Naive thymus-derived CD4-positive, alpha-beta T cell (primary cell): ENCODE results near the gene SS18L1. TPM values are rescaled to one million over a fixed set of nuclear protein-coding genes. Genes with fewer than 3 reads are reported as not detected.

Experiments
- ATAC-seq: fragments of 150-1000 bp; cut with Tn5 transposase; 2 replicates; pipeline ENCODE4 v1.10.0; 2021; ENCODE audit warnings: mild to moderate bottlenecking, moderate library complexity
- CTCF ChIA-PET: fragments of 350-600 bp; sonication (Branson Sonifier 250); formaldehyde crosslinking; loops from one replicate; lab custom pipeline; 2021; ENCODE audit warnings: antibody characterized with exemption; lab: Charles Lee
- POLR2A ChIA-PET: fragments of 350-600 bp; sonication (Branson Sonifier 250); formaldehyde crosslinking; loops from one replicate; lab custom pipeline; 2021; ENCODE audit warnings: antibody characterized with exemption, inconsistent platforms; lab: Charles Lee
- DNase-seq, 9 donors: peaks; one replicate each; pipeline versions ENCODE4 v3.0.0 to v3.0.0-alpha.2; 2020 to 2022; ENCODE audit warnings: mixed read lengths in 1 of 9
- H3K27ac ChIP-seq: one replicate; pipeline ENCODE4 v1.7.0; 2013; ENCODE audit warnings: mild to moderate bottlenecking, low read depth, low read length, moderate library complexity
- H3K27me3 ChIP-seq, 2 donors: one replicate each; pipeline ENCODE4 v1.7.0; 2013; ENCODE audit warnings: low read length in 2 of 2, mild to moderate bottlenecking in 2 of 2, moderate library complexity in 2 of 2; ENCODE audit not compliant: control insufficient read depth in 2 of 2, insufficient read depth in 2 of 2
- H3K36me3 ChIP-seq, 3 experiments: 1 replicate in 2 of 3; 2 replicates in 1 of 3; pipeline ENCODE4 v1.7.0; 2013; ENCODE audit warnings: low read length in 3 of 3, mild to moderate bottlenecking in 3 of 3, moderate library complexity in 1 of 3; ENCODE audit not compliant: insufficient read depth in 3 of 3, control insufficient read depth in 2 of 3
- H3K4me1 ChIP-seq, 2 donors: one replicate each; pipeline ENCODE4 v1.7.0; 2013; ENCODE audit warnings: low read length in 2 of 2, mild to moderate bottlenecking in 2 of 2, moderate library complexity in 1 of 2; ENCODE audit not compliant: control insufficient read depth in 2 of 2, insufficient read depth in 2 of 2
- H3K4me3 ChIP-seq: 2 replicates; pipeline ENCODE4 v1.7.0; 2013; ENCODE audit warnings: mild to moderate bottlenecking, low read length
- H3K9me3 ChIP-seq, 3 experiments: 1 replicate in 2 of 3; 2 replicates in 1 of 3; pipeline ENCODE4 v1.7.0; 2013; ENCODE audit warnings: low read length in 3 of 3; ENCODE audit not compliant: control insufficient read depth in 2 of 3
- H3K27ac Mint-ChIP-seq, 9 donors: one replicate each; pipeline ENCODE4 v1.8.0; 2020 to 2022; ENCODE audit warnings: mixed read lengths in 9 of 9, mild to moderate bottlenecking in 8 of 9, moderate library complexity in 5 of 9, inconsistent platforms in 2 of 9
- H3K27me3 Mint-ChIP-seq, 5 donors: one replicate each; pipeline ENCODE4 v1.8.0; 2021 to 2022; ENCODE audit warnings: mixed read lengths in 5 of 5, mild to moderate bottlenecking in 1 of 5
- H3K36me3 Mint-ChIP-seq, 5 donors: one replicate each; pipeline ENCODE4 v1.8.0; 2020 to 2022; ENCODE audit warnings: mixed read lengths in 5 of 5, mild to moderate bottlenecking in 3 of 5, inconsistent platforms in 1 of 5
- H3K4me1 Mint-ChIP-seq, 7 donors: one replicate each; pipeline ENCODE4 v1.8.0; 2020 to 2022; ENCODE audit warnings: mixed read lengths in 7 of 7, mild to moderate bottlenecking in 3 of 7, inconsistent platforms in 1 of 7
- H3K4me3 Mint-ChIP-seq, 10 donors: one replicate each; pipeline ENCODE4 v1.8.0; 2020 to 2022; ENCODE audit warnings: mild to moderate bottlenecking in 10 of 10, mixed read lengths in 10 of 10, moderate library complexity in 6 of 10, inconsistent platforms in 2 of 10
- H3K9me3 Mint-ChIP-seq, 11 donors: one replicate each; pipeline ENCODE4 v1.8.0; 2020 to 2022; ENCODE audit warnings: mixed read lengths in 11 of 11, mild to moderate bottlenecking in 4 of 11, inconsistent platforms in 1 of 11, moderate library complexity in 1 of 11
- intact Hi-C, 2 donors: fragments of 100-400 bp; cut with micrococcal nuclease; formaldehyde crosslinking; loops; one replicate each; pipeline ENCODE4 v1.15.1; 2023
- polyA plus RNA-seq, 2 donors: library from polyadenylated mRNA; unstranded; fragments of 300-500 nt; fragmentation: Illumina TruSeq; gene quantifications; one replicate each; pipeline ENCODE4 v1.2.3, GENCODE V29; 2021
- total RNA-seq, 6 experiments: library from RNA in 5 of 6; stranded (reverse) in 5 of 6; gene quantifications; 1 replicate in 5 of 6; 2 replicates in 1 of 6; pipeline ENCODE4 v1.2.3 and lab custom pipeline; 2021 to 2026

The SS18L1 gene
- total and polyA plus RNA-seq, 7 experiments from 2014 or later, result 0.47 to 26.7 (median 22.4) TPM

- Histone ChIP-seq H3K4me1 (no peaks in the 10 kb centered on the region), H3K27me3 (no peaks in the 10 kb centered on the region), H3K4me3 (no peak overlapping the region), H3K27ac (peak overlapping the region; percentile 9), H3K9me3 (no peaks in the 10 kb centered on the region), H3K36me3 (peaks cover 36 to 98% (median 39%) of the 10 kb centered on the region in 3 experiments)
- no peak for DNase-seq
- CTCF ChIA-PET, result interaction anchor here (0.6 to 0.7 kb wide), 2 partner anchors 105 to 107 kb away, joined by 3 read pairs; no protein-coding TSS in a partner anchor
- H3K4me1 Mint-ChIP-seq, result peaks cover 22 to 56% (median 36%) of the 10 kb centered on the region in 7 donors
- H3K9me3 Mint-ChIP-seq, result peaks cover 0 to 2% (median 0%) of the 10 kb centered on the region in 11 donors
- intact Hi-C loops, result no loop called here
- peak overlapping the region in 3 of 10 donors; percentile 13 to 58 (median 18) for H3K4me3 Mint-ChIP-seq
- H3K36me3 Mint-ChIP-seq, result peaks cover 15 to 58% (median 32%) of the 10 kb centered on the region in 5 donors
- peak overlapping the region in 6 of 9 donors; percentile 40 to 81 (median 61) for H3K27ac Mint-ChIP-seq
- POLR2A ChIA-PET, result interaction anchor here (0.9 to 2.2 kb wide), 4 partner anchors 8 to 120 kb away, joined by 4 to 9 read pairs (median 6); partner anchors contain the start of gene LSM14B
- ATAC-seq, result no peak
- H3K27me3 Mint-ChIP-seq, result no peaks in the 10 kb centered on the region
These were observed 13.6 kb upstream of the SS18L1 start for GRCh38 chr20:62129731-62130531.

DNA sequence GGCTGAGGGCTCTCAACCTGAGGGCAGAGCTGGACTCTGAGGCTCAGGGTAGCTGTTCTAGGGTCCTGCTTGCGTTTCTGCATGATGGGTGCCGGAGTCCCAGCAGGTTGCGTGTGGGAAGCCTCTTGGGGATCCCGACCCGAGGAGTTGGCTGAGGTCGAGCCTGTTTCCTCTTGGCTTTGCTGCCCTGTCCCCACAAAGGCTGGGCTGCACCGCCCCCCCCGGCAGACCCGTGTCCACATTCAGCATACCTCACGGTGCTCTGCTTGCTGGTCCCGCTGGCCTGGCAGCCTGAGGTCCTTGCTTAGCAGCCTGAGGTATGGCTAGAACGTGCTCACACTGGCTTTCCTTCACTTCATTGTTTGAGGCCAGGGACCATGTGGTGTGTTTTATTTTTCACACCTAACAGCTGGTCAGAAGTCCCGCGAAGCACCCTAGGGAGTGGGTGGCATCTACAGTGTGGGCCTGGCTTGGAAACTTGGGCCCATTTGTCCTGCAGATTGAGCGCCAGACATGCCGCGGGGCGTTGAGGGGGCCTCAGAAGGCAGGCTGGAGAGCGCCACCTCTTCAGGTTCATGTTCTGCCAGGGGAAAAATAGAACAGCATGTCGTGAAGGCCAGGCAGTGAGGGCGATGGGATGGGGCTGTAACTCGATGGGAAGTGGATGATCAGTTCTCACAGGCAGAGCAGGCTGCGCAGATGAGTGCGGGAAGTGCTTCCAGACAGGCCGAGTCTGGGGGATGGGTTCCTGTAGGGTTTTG, 11.8 kb upstream of the SS18L1 start:
- intact Hi-C loops, result no loop called here
- Histone ChIP-seq H3K4me1 (no peaks in the 10 kb centered on the region), H3K36me3 (peaks cover 29 to 98% (median 40%) of the 10 kb centered on the region in 3 experiments), H3K27ac (no peak overlapping the region), H3K4me3 (no peak overlapping the region), H3K27me3 (no peaks in the 10 kb centered on the region), H3K9me3 (no peaks in the 10 kb centered on the region)
- POLR2A ChIA-PET, result interaction anchor here (0.9 to 4.9 kb wide), 4 partner anchors 7 to 70 kb away, joined by 3 to 29 read pairs (median 6); no protein-coding TSS in a partner anchor
- Mint-ChIP-seq H3K9me3 (peaks cover 0 to 2% (median 0%) of the 10 kb centered on the region in 11 donors), H3K27ac (peak overlapping the region; percentile 70 to 93 (median 85)), H3K27me3 (no peaks in the 10 kb centered on the region), H3K4me3 (peak overlapping the region in 7 of 10 donors; percentile 43 to 68 (median 59)), H3K4me1 (peaks cover 19 to 50% (median 30%) of the 10 kb centered on the region in 7 donors), H3K36me3 (peaks cover 15 to 55% (median 32%) of the 10 kb centered on the region in 5 donors)
- no peak for DNase-seq
- ATAC-seq, result no peak
- CTCF ChIA-PET, result interaction anchor here (4.9 kb wide), 1 partner anchor 121 kb away, joined by 27 read pairs; no protein-coding TSS in a partner anchor

- Mint-ChIP-seq H3K27me3 (no peaks in the 10 kb centered on the region), H3K36me3 (peaks cover 15 to 55% (median 38%) of the 10 kb centered on the region in 5 donors), H3K4me3 (peak overlapping the region in 9 of 10 donors; percentile 20 to 68 (median 59)), H3K4me1 (peaks cover 24 to 50% (median 33%) of the 10 kb centered on the region in 7 donors), H3K27ac (peak overlapping the region; percentile 70 to 93 (median 85)), H3K9me3 (peaks cover 0 to 2% (median 0%) of the 10 kb centered on the region in 11 donors)
- no peaks in the 10 kb centered on the region for H3K4me1 ChIP-seq
- intact Hi-C loops, result no loop called here
- no peaks in the 10 kb centered on the region for H3K27me3 ChIP-seq
- no peaks in the 10 kb centered on the region for H3K9me3 ChIP-seq
- no peak overlapping the region for H3K4me3 ChIP-seq
- peak overlapping the region; percentile 40 for H3K27ac ChIP-seq
- POLR2A ChIA-PET, result interaction anchor here (0.9 to 4.9 kb wide), 4 partner anchors 7 to 71 kb away, joined by 3 to 29 read pairs (median 3); no protein-coding TSS in a partner anchor
- no peak for ATAC-seq
- CTCF ChIA-PET, result interaction anchor here (1.6 to 4.9 kb wide), 2 partner anchors 10 to 122 kb away, joined by 6 to 27 read pairs; no protein-coding TSS in a partner anchor
- H3K36me3 ChIP-seq, result peaks cover 35 to 96% (median 41%) of the 10 kb centered on the region in 3 experiments
- no peak for DNase-seq
These were observed 11.1 kb upstream of the SS18L1 start for GRCh38 chr20:62132421-62132820.

DNA sequence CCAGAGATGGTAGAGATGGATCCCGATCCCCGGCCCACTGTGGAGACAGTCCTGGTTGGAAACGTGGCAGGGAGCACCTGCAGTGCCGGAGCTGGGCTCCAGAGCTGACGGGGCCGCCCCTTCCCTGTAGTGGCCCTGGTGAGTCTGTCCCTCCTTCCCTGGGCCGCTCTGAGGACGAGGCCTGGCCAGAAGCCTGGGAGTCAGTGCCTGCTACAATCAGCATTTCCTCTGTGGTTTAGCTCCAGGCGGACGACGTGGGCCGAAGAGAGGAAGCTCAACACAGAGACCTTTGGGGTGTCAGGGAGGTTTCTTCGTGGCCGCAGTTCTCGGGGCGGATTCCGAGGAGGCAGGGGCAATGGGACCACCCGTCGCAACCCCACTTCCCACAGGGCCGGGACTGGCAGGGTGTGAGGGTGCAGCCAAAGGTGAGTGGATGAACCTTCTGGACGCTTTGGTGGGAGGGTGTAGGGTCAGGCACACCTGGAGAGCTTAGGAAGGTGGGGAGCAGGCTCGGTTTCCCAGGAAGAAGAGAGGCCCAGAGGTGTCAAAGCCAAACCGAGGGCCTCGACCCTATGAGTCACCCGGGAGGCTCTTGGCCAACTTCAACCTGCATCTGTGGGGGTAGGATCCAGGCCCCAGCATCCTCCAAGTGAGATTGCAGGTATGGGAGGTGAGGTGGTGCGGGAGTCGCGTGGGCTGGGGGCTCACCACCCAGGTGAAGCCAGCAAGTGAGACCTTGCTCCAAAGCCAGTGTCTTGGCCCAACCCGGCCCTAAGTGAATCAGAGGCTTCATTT, 10.3 kb upstream of the SS18L1 start:
- DNase-seq (no peak), ATAC-seq (no peak)
- Histone ChIP-seq H3K36me3 (peaks cover 41 to 96% (median 45%) of the 10 kb centered on the region in 3 experiments), H3K27ac (peak overlapping the region; percentile 40), H3K4me3 (no peak overlapping the region), H3K9me3 (no peaks in the 10 kb centered on the region), H3K27me3 (no peaks in the 10 kb centered on the region), H3K4me1 (no peaks in the 10 kb centered on the region)
- intact Hi-C loops, result no loop called here
- Mint-ChIP-seq H3K36me3 (peaks cover 17 to 54% (median 40%) of the 10 kb centered on the region in 5 donors), H3K27me3 (no peaks in the 10 kb centered on the region), H3K4me3 (peak overlapping the region in 1 of 10 donors; percentile 29), H3K4me1 (peaks cover 29 to 49% (median 34%) of the 10 kb centered on the region in 7 donors), H3K9me3 (peaks cover 0 to 2% (median 0%) of the 10 kb centered on the region in 11 donors), H3K27ac (peak overlapping the region in 4 of 9 donors; percentile 85 to 91 (median 88))
- ChIA-PET CTCF (interaction anchor here (0.9 to 4.9 kb wide), 3 partner anchors 9 to 122 kb away, joined by 4 to 27 read pairs (median 6); no protein-coding TSS in a partner anchor), POLR2A (interaction anchor here (0.7 to 4.9 kb wide), 7 partner anchors 8 to 102 kb away, joined by 3 to 29 read pairs (median 3); partner anchors contain the start of gene LSM14B)

DNA sequence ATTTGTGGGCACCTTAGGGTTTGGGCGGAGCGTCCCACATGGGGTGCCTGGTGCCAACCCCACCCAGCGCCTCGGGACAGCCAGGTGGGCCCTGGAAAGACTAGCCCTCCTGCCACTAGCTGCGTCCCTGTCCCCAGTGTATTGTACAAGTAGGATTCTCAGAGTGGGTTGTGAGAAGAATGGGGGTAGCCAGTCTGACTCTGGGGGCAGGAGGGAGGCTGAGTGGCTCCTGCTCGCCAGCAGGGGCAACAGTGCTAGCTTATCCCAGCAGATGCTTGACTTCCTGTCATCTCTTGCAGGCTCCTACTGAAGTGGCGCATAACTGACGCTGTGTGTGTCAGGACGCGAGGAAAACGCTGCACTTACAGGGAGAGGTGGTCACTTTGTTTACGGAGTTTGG, 9.7 kb upstream of the SS18L1 start:
- Mint-ChIP-seq H3K9me3 (peaks cover 0 to 2% (median 0%) of the 10 kb centered on the region in 11 donors), H3K27me3 (no peaks in the 10 kb centered on the region), H3K4me1 (peaks cover 28 to 44% (median 33%) of the 10 kb centered on the region in 7 donors), H3K27ac (peak overlapping the region in 8 of 9 donors; percentile 61 to 89 (median 71)), H3K36me3 (peaks cover 15 to 50% (median 37%) of the 10 kb centered on the region in 5 donors), H3K4me3 (peak overlapping the region in 4 of 10 donors; percentile 13 to 49 (median 32))
- no peaks in the 10 kb centered on the region for H3K27me3 ChIP-seq
- H3K4me3 ChIP-seq, result no peak overlapping the region
- no peaks in the 10 kb centered on the region for H3K4me1 ChIP-seq
- ChIA-PET CTCF (interaction anchor here (0.9 to 4.9 kb wide), 5 partner anchors 8 to 123 kb away, joined by 4 to 27 read pairs (median 6); no protein-coding TSS in a partner anchor), POLR2A (interaction anchor here (0.9 to 4.9 kb wide), 5 partner anchors 9 to 68 kb away, joined by 3 to 29 read pairs (median 4); partner anchors contain the start of genes LSM14B and TAF4)
- no peak for DNase-seq
- peak overlapping the region; percentile 40 for H3K27ac ChIP-seq
- peaks cover 40 to 96% (median 48%) of the 10 kb centered on the region in 3 experiments for H3K36me3 ChIP-seq
- no peaks in the 10 kb centered on the region for H3K9me3 ChIP-seq
- intact Hi-C loops, result no loop called here
- no peak for ATAC-seq
